ENCODE measurements around the gene SORCS2. TPM values are rescaled to one million over a fixed set of nuclear protein-coding genes. Genes with fewer than 3 reads are reported as not detected.

Gene SORCS2
- total RNA-seq, 2 donors from 2014 or later, result 1.0 to 4.4 TPM

DNA sequence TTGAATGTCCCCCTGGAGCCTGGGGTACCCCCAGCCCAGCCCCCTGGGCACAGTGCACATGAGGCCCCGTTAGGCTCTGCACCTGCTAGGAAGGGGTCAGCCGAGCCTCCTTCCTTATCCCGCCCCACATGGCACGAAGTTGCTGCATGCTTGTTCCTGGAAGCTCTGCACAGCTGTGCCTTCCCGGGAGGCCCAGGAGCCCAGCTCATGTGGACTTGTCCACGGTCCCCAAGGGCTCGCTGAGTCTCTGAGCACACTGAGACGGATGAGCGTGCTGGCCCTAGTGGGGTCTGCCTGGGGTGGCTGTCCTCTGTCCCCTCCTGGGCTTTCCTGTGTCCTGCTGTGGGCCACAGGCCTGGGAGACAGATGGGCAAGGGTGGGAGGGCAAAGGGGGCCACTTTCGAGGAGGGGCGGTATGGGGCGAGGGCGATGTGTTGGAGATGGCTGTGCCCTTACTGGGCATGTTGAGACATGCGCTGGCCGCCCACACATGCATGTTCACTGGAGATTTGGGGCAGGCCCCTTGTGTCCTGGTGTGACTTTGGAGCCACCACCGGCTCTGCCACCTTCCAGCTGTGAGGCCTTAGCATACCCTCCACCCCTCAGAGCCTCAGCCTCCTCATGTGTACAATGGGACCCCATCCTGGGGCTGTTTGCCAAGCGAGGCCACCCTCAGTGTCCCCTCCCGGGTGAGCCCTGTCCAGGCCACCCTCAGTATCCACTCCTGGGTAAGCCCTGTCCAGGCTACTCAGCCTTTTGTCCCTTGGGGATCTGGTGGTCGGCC lies 509.7 kb downstream of the SORCS2 start:
- no peaks in the 10 kb centered on the region for H3K4me1 ChIP-seq (replicated peaks)
- no peaks in the 10 kb centered on the region for H3K36me3 ChIP-seq
- no peak overlapping the region for H3K27ac ChIP-seq
- no peak for TF ChIP-seq POLR2A (IDR thresholded peaks at IDR 0.05)
- no peak for TF ChIP-seq POLR2AphosphoS5 (IDR thresholded peaks at IDR 0.05)
- TF ChIP-seq, protein P1, sequence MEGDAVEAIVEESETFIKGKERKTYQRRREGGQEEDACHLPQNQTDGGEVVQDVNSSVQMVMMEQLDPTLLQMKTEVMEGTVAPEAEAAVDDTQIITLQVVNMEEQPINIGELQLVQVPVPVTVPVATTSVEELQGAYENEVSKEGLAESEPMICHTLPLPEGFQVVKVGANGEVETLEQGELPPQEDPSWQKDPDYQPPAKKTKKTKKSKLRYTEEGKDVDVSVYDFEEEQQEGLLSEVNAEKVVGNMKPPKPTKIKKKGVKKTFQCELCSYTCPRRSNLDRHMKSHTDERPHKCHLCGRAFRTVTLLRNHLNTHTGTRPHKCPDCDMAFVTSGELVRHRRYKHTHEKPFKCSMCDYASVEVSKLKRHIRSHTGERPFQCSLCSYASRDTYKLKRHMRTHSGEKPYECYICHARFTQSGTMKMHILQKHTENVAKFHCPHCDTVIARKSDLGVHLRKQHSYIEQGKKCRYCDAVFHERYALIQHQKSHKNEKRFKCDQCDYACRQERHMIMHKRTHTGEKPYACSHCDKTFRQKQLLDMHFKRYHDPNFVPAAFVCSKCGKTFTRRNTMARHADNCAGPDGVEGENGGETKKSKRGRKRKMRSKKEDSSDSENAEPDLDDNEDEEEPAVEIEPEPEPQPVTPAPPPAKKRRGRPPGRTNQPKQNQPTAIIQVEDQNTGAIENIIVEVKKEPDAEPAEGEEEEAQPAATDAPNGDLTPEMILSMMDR (IDR thresholded peaks at IDR 0.05), result no peak
- WGBS, result 77% methylated on average over 19 of the region's 19 CpGs
- H3K27me3 ChIP-seq (replicated peaks; ENCODE audit: insufficient read depth), result no peaks in the 10 kb centered on the region
- H3K9me3 ChIP-seq, result no peaks in the 10 kb centered on the region
- DNase-seq (ENCODE audit: low spot score), result no peak
- intact Hi-C loops (cut with DNase I), result no loop called here
- H3K4me3 ChIP-seq, result no peak overlapping the region

DNA sequence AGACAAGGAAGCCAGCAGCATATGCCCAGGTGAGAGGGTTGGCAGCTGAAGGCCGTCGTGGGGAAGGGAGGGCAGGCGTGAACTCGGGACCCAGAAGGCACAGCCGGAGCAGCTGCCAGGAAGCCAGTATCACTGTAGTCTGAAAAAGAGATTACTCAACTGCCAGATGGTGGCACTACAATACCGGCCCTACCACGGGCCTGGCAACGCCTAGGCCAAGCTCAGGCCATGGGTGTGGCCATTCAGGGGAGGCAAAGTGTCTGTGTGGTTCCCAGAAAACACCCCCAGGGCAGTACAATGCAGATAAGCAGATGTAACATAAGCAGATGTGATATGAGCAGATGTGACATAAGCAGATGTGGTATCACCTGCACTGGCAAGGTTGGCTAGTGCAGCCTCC lies 511.4 kb downstream of the SORCS2 start:
- no peaks in the 10 kb centered on the region for H3K4me1 ChIP-seq (replicated peaks)
- H3K27me3 ChIP-seq (replicated peaks; ENCODE audit: insufficient read depth), result no peaks in the 10 kb centered on the region
- no peaks in the 10 kb centered on the region for H3K9me3 ChIP-seq
- DNase-seq (ENCODE audit: low spot score), result no peak
- no peak overlapping the region for H3K27ac ChIP-seq
- intact Hi-C loops (cut with DNase I), result no loop called here
- H3K36me3 ChIP-seq, result no peaks in the 10 kb centered on the region
- WGBS, result 88% methylated on average over 8 of the region's 8 CpGs
- no peak overlapping the region for H3K4me3 ChIP-seq
- TF ChIP-seq, protein P1 (IDR thresholded peaks at IDR 0.05), result no peak
- no peak for TF ChIP-seq POLR2AphosphoS5 (IDR thresholded peaks at IDR 0.05)
- no peak for TF ChIP-seq POLR2A (IDR thresholded peaks at IDR 0.05)

DNA sequence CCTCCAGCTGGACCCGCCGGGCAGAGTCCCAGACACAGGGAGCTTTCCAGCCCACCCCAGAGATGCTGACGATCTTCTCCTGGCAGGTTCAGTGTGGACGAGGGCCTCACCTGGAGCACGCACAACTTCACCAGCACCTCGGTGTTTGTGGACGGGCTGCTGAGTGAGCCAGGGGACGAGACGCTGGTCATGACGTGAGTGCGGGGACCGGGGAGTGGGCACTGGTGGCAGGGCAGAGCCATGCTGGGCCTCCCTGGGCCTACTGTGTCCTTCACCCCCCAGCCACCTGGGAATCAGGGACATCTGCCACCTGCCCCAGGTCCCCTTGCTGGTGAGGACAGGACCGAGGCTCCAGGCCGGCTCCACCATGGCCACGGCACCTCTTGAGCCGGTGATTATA lies 511.8 kb downstream of the SORCS2 start:
- Histone ChIP-seq H3K9me3 (no peaks in the 10 kb centered on the region), H3K36me3 (no peaks in the 10 kb centered on the region), H3K27me3 (replicated peaks; ENCODE audit: insufficient read depth) (no peaks in the 10 kb centered on the region), H3K4me1 (replicated peaks) (no peaks in the 10 kb centered on the region), H3K4me3 (no peak overlapping the region), H3K27ac (no peak overlapping the region)
- intact Hi-C loops (cut with DNase I), result no loop called here
- WGBS, result 95% methylated on average over 16 of the region's 16 CpGs
- DNase-seq (ENCODE audit: low spot score), result no peak
- TF ChIP-seq POLR2AphosphoS5 (IDR thresholded peaks at IDR 0.05), result no peak
- TF ChIP-seq POLR2A (IDR thresholded peaks at IDR 0.05), result no peak
- TF ChIP-seq, protein P1 (IDR thresholded peaks at IDR 0.05), result no peak

DNA sequence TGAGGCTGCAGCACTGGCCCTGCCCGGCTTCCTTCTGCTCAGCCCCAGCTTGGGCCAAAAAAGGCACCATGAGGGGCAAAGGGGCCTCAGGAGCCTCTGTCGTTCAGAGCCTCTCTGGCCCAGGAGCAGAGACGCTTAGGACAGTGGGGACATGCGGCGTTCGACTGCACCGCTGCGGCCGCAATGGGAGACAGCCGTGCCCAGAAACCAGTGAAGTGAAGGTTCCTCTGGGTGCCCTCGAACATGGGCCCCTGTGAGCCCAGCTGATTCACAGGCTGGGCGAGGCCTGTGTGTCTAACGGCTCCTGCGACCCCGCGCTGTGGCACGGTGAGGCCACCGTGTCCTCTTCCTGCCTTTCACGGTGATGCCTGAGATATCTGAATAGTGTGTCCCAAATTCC lies 512.3 kb downstream of the SORCS2 start:
- no peak for DNase-seq (ENCODE audit: low spot score)
- intact Hi-C loops (cut with DNase I), result no loop called here

More for the DNA sequence above, 512.3 kb downstream of the SORCS2 start:
- Histone ChIP-seq H3K9me3 (no peaks in the 10 kb centered on the region), H3K27ac (no peak overlapping the region), H3K27me3 (replicated peaks; ENCODE audit: insufficient read depth) (no peaks in the 10 kb centered on the region), H3K4me1 (replicated peaks) (no peaks in the 10 kb centered on the region), H3K4me3 (no peak overlapping the region), H3K36me3 (no peaks in the 10 kb centered on the region)
- no peak for TF ChIP-seq POLR2A (IDR thresholded peaks at IDR 0.05)
- TF ChIP-seq POLR2AphosphoS5 (IDR thresholded peaks at IDR 0.05), result no peak
- TF ChIP-seq, protein P1 (IDR thresholded peaks at IDR 0.05), result no peak
- 92% methylated on average over 18 of the region's 19 CpGs for WGBS

Measured in prostate gland (tissue), 2 donors.